WTC11 (cell line): ENCODE measurements around the gene CTRB1. TPM values are rescaled to one million over a fixed set of nuclear protein-coding genes. Genes with fewer than 3 reads are reported as not detected.

ENCODE experiments used
- ATAC-seq: fragments of 200-7000 bp; cut with Tn5 transposase; 2 replicates; pipeline ENCODE4 v1.10.0; 2021; ENCODE audit warnings: mild to moderate bottlenecking, moderate library complexity
- CTCF ChIA-PET: fragments of 300-600 bp; sonication (Branson Sonifier 250); formaldehyde crosslinking; loops from one replicate; lab custom pipeline; 2021; ENCODE audit warnings: antibody characterized with exemption; lab: Charles Lee
- POLR2A ChIA-PET: fragments of 350-600 bp; sonication (Branson Sonifier 250); formaldehyde crosslinking; loops from one replicate; lab custom pipeline; 2021; ENCODE audit warnings: antibody characterized with exemption; lab: Charles Lee
- DNase-seq: peaks from one replicate; pipeline ENCODE4 v3.0.0; 2021; ENCODE audit warnings: low spot score
- H3K27ac Mint-ChIP-seq: 2 replicates; pipeline ENCODE4 v1.8.0; 2021; ENCODE audit warnings: mixed read lengths
- H3K27me3 Mint-ChIP-seq: 2 replicates; pipeline ENCODE4 v1.8.0; 2021; ENCODE audit warnings: low read depth, mild to moderate bottlenecking, moderate library complexity, mixed read lengths
- H3K36me3 Mint-ChIP-seq: 2 replicates; pipeline ENCODE4 v1.8.0; 2021; ENCODE audit warnings: mixed read lengths
- H3K4me1 Mint-ChIP-seq: 2 replicates; pipeline ENCODE4 v1.8.0; 2022; ENCODE audit warnings: mixed read lengths
- H3K4me3 Mint-ChIP-seq: 2 replicates; pipeline ENCODE4 v1.8.0; 2021; ENCODE audit warnings: mild to moderate bottlenecking, moderate library complexity, mixed read lengths
- H3K9me3 Mint-ChIP-seq: 2 replicates; pipeline ENCODE4 v1.8.0; 2021; ENCODE audit warnings: mixed read lengths
- ATF1 ChIP-seq: sonication (generic); formaldehyde crosslinking; IDR thresholded peaks from 2 replicates; pipeline ENCODE4 v1.8.1; 2023; ENCODE audit warnings: mild to moderate bottlenecking, moderate library complexity, missing genetic modification reagents
- ATF2 ChIP-seq: sonication (generic); formaldehyde crosslinking; IDR thresholded peaks from 2 replicates; pipeline ENCODE4 v1.8.1; 2022; ENCODE audit warnings: low read depth, missing genetic modification reagents, borderline replicate concordance
- EMX1 ChIP-seq: fragments of 250-450 bp; sonication (Bioruptor Pico); IDR thresholded peaks from 2 replicates; pipeline ENCODE4 v1.8.0; 2021; ENCODE audit warnings: mild to moderate bottlenecking
- ESRRA ChIP-seq: sonication (generic); formaldehyde crosslinking; IDR thresholded peaks from 2 replicates; pipeline ENCODE4 v1.8.1; 2022; ENCODE audit warnings: mild to moderate bottlenecking, missing genetic modification reagents, borderline replicate concordance
- GTF2I ChIP-seq: fragments of 250-450 bp; sonication (Bioruptor Pico); conservative IDR thresholded peaks from 2 replicates; pipeline ENCODE4 v1.4.0; 2021; ENCODE audit warnings: mild to moderate bottlenecking
- MAX ChIP-seq: sonication (generic); formaldehyde crosslinking; IDR thresholded peaks from 2 replicates; pipeline ENCODE4 v1.8.0; 2022; ENCODE audit warnings: mild to moderate bottlenecking, missing genetic modification reagents
- MXD4 ChIP-seq: fragments of 250-450 bp; sonication (Bioruptor Pico); IDR thresholded peaks from 2 replicates; pipeline ENCODE4 v1.8.0; 2021; ENCODE audit warnings: mild to moderate bottlenecking, moderate library complexity, borderline replicate concordance
- NFATC4 ChIP-seq: fragments of 250-450 bp; sonication (Bioruptor Pico); IDR thresholded peaks from 2 replicates; pipeline ENCODE4 v1.9.0; 2021; ENCODE audit warnings: mild to moderate bottlenecking
- NR2C2 ChIP-seq: sonication (generic); formaldehyde crosslinking; IDR thresholded peaks from 2 replicates; pipeline ENCODE4 v1.8.0; 2022; ENCODE audit warnings: mild to moderate bottlenecking, missing genetic modification reagents
- RORB ChIP-seq: fragments of 250-450 bp; sonication (Bioruptor Pico); IDR thresholded peaks from 2 replicates; pipeline ENCODE4 v1.9.0; 2021; ENCODE audit warnings: mild to moderate bottlenecking
- SOX15 ChIP-seq: fragments of 250-450 bp; sonication (Bioruptor Pico); IDR thresholded peaks from 2 replicates; pipeline ENCODE4 v1.9.0; 2021; ENCODE audit warnings: mild to moderate bottlenecking
- STAT6 ChIP-seq: sonication (generic); formaldehyde crosslinking; conservative IDR thresholded peaks from 2 replicates; pipeline ENCODE4 v1.8.1; 2023; ENCODE audit warnings: mild to moderate bottlenecking, low read depth, missing genetic modification reagents, moderate library complexity
- TCF7 ChIP-seq: sonication (generic); formaldehyde crosslinking; IDR thresholded peaks from 2 replicates; pipeline ENCODE4 v1.8.0; 2022; ENCODE audit warnings: mild to moderate bottlenecking, low read depth, missing genetic modification reagents, moderate library complexity
- TP53 ChIP-seq: sonication (generic); formaldehyde crosslinking; IDR thresholded peaks from 2 replicates; pipeline ENCODE4 v1.8.1; 2023; ENCODE audit warnings: mild to moderate bottlenecking, missing genetic modification reagents
- ZBTB21 ChIP-seq: sonication (generic); formaldehyde crosslinking; IDR thresholded peaks from 2 replicates; pipeline ENCODE4 v1.8.1; 2023; ENCODE audit warnings: mild to moderate bottlenecking, missing genetic modification reagents, borderline replicate concordance
- ZBTB43 ChIP-seq: sonication (generic); formaldehyde crosslinking; IDR thresholded peaks from 2 replicates; pipeline ENCODE4 v1.8.1; 2023; ENCODE audit warnings: mild to moderate bottlenecking, missing genetic modification reagents
- ZNF121 ChIP-seq: sonication (generic); formaldehyde crosslinking; IDR thresholded peaks from 2 replicates; pipeline ENCODE4 v1.8.0; 2023; ENCODE audit warnings: missing genetic modification reagents
- ZNF425 ChIP-seq: fragments of 250-450 bp; sonication (Bioruptor Pico); conservative IDR thresholded peaks from 2 replicates; pipeline ENCODE4 v1.9.0; 2021; ENCODE audit warnings: mild to moderate bottlenecking
- ZNF671 ChIP-seq: fragments of 250-450 bp; sonication (Bioruptor Pico); IDR thresholded peaks from 2 replicates; pipeline ENCODE4 v1.8.0; 2021; ENCODE audit warnings: mild to moderate bottlenecking
- total RNA-seq: library from RNA; stranded (reverse); gene quantifications from 3 replicates; pipeline ENCODE4 v1.2.3, GENCODE V29; 2021
- TF ChIP-seq, protein P1 (sequence below): sonication (generic); formaldehyde crosslinking; IDR thresholded peaks from 2 replicates; pipeline ENCODE4 v1.8.1; 2022; ENCODE audit warnings: missing genetic modification reagents, borderline replicate concordance

Gene CTRB1
- total RNA-seq, 1 experiment from 2014 or later = 3.9 TPM

GRCh38 chr16:75192606-75193264 lies 26.1 kb upstream of the CTRB1 start:
- no peak for TF ChIP-seq TCF7 (CRISPR knock-in tag)
- no peak for TF ChIP-seq MXD4 (CRISPR knock-in tag)
- no peak for TF ChIP-seq ATF2 (CRISPR knock-in tag)
- no peak for TF ChIP-seq SOX15
- TF ChIP-seq NFATC4 (CRISPR knock-in tag) = no peak
- no peak for TF ChIP-seq ZNF121
- TF ChIP-seq ZNF425 = no peak
- TF ChIP-seq, protein P1, sequence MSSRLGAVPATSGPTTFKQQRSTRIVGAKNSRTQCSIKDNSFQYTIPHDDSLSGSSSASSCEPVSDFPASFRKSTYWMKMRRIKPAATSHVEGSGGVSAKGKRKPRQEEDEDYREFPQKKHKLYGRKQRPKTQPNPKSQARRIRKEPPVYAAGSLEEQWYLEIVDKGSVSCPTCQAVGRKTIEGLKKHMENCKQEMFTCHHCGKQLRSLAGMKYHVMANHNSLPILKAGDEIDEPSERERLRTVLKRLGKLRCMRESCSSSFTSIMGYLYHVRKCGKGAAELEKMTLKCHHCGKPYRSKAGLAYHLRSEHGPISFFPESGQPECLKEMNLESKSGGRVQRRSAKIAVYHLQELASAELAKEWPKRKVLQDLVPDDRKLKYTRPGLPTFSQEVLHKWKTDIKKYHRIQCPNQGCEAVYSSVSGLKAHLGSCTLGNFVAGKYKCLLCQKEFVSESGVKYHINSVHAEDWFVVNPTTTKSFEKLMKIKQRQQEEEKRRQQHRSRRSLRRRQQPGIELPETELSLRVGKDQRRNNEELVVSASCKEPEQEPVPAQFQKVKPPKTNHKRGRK (CRISPR knock-in tag) = no peak
- TF ChIP-seq RORB (CRISPR knock-in tag) = no peak
- TF ChIP-seq TP53 = no peak
- no peak for TF ChIP-seq EMX1 (CRISPR knock-in tag)
- TF ChIP-seq NR2C2 (CRISPR knock-in tag) = no peak
- TF ChIP-seq ZBTB43 (CRISPR knock-in tag) = no peak
- no peak for TF ChIP-seq ESRRA (CRISPR knock-in tag)
- no peak for TF ChIP-seq GTF2I (CRISPR knock-in tag)
- DNase-seq (no peak), ATAC-seq (no peak)
- H3K27me3 Mint-ChIP-seq = no peaks in the 10 kb centered on the region; the same call in none of the 2 replicates
- H3K4me1 Mint-ChIP-seq = peaks cover 1% of the 10 kb centered on the region
- H3K4me3 Mint-ChIP-seq = no peak overlapping the region
- ChIA-PET CTCF (no interaction called here), POLR2A (no interaction called here)
- no peak overlapping the region for H3K27ac Mint-ChIP-seq
- no peaks in the 10 kb centered on the region for H3K36me3 Mint-ChIP-seq
- peaks cover under 1% of the 10 kb centered on the region; the same call in 1 of the 2 replicates for H3K9me3 Mint-ChIP-seq

GRCh38 chr16:75193265-75193650 lies 25.5 kb upstream of the CTRB1 start:
- ChIA-PET POLR2A (no interaction called here), CTCF (no interaction called here)
- TF ChIP-seq MAX (CRISPR knock-in tag) (no peak), ZBTB21 (CRISPR knock-in tag) (no peak), ZNF671 (CRISPR knock-in tag) (no peak), NR2C2 (CRISPR knock-in tag) (no peak), ATF2 (CRISPR knock-in tag) (no peak), STAT6 (no peak), ATF1 (no peak)
- DNase-seq (no peak), ATAC-seq (no peak)
- Mint-ChIP-seq H3K36me3 (no peaks in the 10 kb centered on the region), H3K4me3 (no peak overlapping the region), H3K4me1 (peaks cover 6% of the 10 kb centered on the region), H3K9me3 (no peaks in the 10 kb centered on the region), H3K27ac (no peak overlapping the region), H3K27me3 (no peaks in the 10 kb centered on the region; the same call in none of the 2 replicates)
